Endometrial microvascular endothelial cells (primary cell): ENCODE measurements around the gene FLYWCH2. TPM values are rescaled to one million over a fixed set of nuclear protein-coding genes. Genes with fewer than 3 reads are reported as not detected.
"Not testable (repeated sequence)": the region's sequence is repeated elsewhere in the genome, so short reads cannot be mapped to it uniquely, and the experiment has no call there.

Experiments used
- in situ Hi-C: cut with HindIII; loops from 2 replicates; pipeline ENCODE4 v1.10.0; 2017; ENCODE audit warnings: low sequenced_read_pairs, low pct_unique_long_range_greater_than_20kb; ENCODE audit errors: inconsistent ontology term
- total RNA-seq: library from RNA; depleted of rRNA; stranded (reverse); fragments of >200 nt; gene quantifications from one replicate; pipeline ENCODE4 v1.2.3, GENCODE V29; 2015; ENCODE audit errors: inconsistent ontology term

Gene FLYWCH2
- total RNA-seq, 1 donor from 2014 or later = 44.1 TPM

DNA sequence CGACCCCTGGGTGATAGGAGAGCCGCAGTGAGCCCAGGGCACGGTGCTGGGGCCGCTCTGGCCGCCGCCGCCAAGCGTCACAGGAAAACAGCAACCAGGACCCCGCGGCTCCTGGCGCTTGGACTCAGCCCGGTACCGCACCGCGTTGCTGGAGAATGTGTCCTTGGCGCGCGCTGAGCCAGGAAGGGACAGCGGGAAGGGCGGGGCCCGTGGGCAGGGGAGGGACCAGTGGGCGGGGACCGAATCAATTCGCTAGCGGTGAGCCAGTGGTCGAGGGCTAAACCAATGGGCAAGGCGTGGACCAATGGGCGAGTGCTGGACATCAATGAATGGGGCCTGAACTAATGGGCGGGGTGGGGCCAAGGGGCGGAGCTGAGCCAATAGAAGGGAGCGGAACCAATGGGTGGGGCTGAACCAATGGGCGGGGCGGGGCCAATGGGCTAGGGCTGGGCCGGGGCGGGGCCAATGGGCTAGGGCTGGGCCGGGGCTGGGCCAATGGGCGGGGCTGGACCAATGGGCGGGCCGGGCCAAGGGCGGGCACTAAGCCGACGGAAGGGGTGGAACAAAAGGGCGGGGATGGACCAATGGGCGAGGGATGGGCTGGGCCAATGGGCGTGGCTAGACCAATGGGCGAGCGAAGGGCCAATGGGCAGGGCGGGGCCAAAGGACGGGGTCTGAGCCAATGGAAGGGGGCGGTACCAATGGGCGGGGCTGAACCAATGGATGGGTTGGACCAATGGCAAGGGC, 22.4 kb downstream of the FLYWCH2 start:
- in situ Hi-C loops = no loop called here

- in situ Hi-C loops = no loop called here
Observed at GRCh38 chr16:2905988-2906387, 23.0 kb downstream of the FLYWCH2 start.

GRCh38 chr16:2907084-2907753, 24.2 kb downstream of the FLYWCH2 start:
- in situ Hi-C loops = not testable (repeated sequence)

GRCh38 chr16:2910441-2910969, 27.5 kb downstream of the FLYWCH2 start:
- in situ Hi-C loops = no loop called here

DNA sequence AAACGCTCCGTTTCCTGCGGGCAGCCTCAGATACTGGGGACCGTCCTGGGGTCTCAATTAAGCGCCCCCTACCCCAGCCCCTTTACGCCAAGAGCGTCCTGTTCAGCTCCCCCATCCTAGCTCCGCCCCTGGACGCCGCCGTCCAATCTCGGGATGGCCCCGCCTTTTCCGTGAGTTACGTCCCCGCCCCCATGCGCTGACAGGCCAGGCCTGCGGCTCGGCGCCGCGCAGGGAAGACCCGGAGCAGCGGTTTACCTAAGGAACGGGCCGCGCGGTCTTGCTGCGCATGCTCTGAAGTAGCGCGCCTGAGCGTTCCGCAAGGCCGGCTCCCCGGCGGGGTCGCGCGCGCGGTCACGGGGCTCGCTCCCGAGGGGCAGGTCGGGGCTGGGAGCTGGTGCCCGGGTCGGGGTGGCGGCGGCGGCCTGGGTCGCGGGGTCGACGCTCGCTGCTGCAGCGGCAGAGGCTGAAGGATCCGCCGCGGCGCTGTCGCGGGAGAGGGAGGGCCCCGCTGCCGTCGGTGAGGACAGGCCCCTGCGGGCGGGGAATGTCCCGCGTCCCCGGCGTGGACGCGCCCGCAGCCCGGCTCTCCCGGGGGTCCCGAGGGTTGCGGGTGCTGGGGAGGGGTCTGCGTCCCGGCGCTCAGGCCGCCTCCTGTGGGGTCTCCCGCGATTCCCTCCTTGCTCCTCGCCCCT, 28.8 kb downstream of the FLYWCH2 start, which contains the start of gene FLYWCH1:
Gene FLYWCH1, plus strand, starts transcription at position 294 of the 692 bp plus-strand sequence. CDS start 17,755 bp downstream, outside the sequence.
- in situ Hi-C loops = no loop called here

DNA sequence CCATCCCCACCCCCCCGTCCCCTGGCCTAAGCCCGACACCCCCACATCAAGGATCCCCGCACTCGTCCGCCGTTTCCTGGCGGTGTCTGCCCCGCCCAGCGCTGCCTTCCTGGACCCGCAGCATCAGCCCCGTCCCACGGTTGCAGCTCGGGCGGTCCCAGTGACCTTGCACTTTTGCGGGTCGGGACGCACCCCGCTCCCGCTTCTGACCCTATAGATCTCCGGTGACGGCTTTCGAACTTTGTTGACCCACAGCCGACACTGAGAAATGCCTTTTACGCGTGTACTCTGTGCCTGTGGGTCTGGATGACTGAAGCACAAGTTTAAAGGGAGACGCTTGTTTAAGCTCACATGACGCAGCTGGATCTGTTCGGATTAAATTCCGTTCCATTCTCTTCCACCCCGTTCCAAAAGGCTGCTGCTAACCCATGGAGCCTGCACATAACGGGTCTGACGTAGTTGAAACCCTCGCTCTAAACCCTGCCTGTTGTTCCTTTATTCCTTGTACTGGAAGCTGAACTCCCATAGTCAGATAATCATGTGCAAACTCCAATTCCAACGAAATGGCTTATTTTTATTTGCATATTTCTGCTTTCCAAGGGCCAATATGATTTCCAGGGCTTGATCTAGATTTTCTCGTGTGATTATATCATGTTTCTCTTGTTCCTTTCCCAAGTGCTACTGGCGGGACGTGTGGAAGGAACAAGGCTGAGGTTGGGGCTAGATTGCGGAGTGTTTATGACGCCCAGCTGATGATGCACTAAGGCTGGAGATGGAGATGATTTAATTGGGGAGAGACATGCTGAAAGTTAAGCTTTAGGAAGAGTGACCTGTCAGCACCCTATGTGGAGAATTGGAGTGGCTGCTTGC, 29.6 kb downstream of the FLYWCH2 start:
- in situ Hi-C loops = no loop called here

DNA sequence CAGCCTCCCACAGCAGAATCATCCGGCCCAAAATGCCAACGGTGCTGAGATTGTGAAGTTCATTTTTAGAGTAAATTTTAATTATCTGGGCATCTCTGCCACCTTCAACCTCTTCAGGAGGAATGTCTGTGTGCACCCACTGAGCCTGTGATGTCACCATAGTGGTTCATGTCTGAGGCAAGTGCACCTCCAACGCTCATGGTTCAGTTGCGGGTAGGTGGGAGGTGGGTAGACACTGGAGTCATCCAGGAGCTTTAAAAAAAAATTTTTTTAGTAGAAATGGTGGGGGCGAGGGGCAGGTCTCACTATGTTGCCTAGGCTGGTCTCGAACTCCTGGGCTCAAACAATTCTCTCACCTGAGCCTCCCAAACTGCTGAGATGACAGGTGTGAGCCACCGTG, 30.6 kb downstream of the FLYWCH2 start:
- in situ Hi-C loops = no loop called here

DNA sequence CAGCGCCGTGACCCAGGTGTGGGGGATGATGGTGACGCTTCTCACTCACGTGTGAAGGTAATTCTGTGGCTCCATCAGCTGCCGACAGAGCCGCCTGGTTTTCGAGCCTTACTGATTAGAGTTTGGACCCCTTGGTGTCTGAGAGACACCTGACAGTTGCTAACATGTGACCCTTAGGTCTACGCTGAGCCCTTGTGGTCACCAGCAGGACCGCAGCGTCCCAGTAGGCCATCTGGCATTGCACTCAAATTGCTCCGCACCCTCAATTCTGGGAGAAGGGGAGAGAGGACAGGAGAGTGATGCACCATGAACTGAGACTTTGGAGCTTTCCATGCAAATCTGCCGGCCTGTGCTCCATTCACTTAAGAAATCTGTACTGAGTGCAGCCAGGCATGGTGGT, 31.2 kb downstream of the FLYWCH2 start:
- in situ Hi-C loops = no loop called here

GRCh38 chr16:2915196-2915929, 32.3 kb downstream of the FLYWCH2 start:
- in situ Hi-C loops = no loop called here

GRCh38 chr16:2919511-2920255, 36.7 kb downstream of the FLYWCH2 start:
- in situ Hi-C loops = no loop called here

GRCh38 chr16:2923481-2923880, 40.5 kb downstream of the FLYWCH2 start:
- in situ Hi-C loops = no loop called here

DNA sequence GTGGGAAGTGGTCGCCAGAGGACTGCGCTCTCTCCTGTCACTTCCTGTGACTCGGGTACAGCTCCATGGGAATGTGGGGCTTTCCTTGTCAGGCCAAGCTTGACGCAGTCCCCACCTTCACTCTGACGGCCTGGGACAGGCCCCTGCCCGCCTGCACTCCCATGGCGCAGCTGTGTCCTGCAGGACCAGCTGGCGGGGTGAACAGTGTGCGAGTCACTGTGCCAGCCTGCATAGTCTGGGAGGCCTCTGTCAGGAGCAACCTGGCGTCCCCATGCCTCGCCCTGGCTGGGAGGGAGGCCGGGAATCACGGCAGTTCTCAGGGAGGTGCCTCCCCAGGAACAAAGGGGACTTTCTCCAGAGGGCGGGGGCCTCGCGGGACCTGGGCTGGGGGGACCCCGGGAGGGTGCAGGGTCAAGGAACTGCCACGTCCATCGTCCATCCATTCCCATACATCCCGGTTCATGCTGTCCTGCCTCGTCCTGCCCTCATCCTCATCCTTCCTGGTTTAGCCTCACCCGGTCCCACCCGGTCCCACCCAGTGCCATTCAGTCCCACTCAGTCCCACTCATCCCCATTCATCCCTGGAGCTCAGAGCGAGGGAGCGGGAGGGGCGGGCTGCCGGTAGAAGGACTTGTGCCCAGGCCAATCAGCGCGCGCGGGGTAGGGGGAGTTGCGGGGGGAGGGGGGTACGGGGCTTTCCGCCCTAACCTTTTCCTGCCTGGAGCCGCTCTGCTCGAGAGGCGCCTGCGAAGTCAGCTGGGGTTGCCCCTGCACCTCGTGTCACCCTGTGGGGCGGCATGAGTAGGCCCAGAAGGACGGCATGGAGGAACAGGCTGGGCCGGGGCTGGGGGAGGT, 42.1 kb downstream of the FLYWCH2 start:
- in situ Hi-C loops = no loop called here

GRCh38 chr16:2925951-2926649, 43.1 kb downstream of the FLYWCH2 start:
- in situ Hi-C loops = no loop called here

- in situ Hi-C loops = no loop called here
Observed at GRCh38 chr16:2926650-2926999, 43.6 kb downstream of the FLYWCH2 start.

GRCh38 chr16:2927010-2927646, 44.1 kb downstream of the FLYWCH2 start:
- in situ Hi-C loops = no loop called here

GRCh38 chr16:2928151-2928550, 45.1 kb downstream of the FLYWCH2 start:
- in situ Hi-C loops = not testable (repeated sequence)
